Activated naive CD8-positive, alpha-beta T cell treated with anti-CD3 and anti-CD28 coated beads, Interleukin-2, amount 10 ng/mL, durations not matched to agents 7 days and 5 days (primary cell): ENCODE data around the gene ANKS1A. TPM values are rescaled to one million over a fixed set of nuclear protein-coding genes. Genes with fewer than 3 reads are reported as not detected.
"Not testable (repeated sequence)": the region's sequence is repeated elsewhere in the genome, so short reads cannot be mapped to it uniquely, and the experiment has no call there.

ENCODE experiments used
- ATAC-seq: fragments of 150-1000 bp; cut with Tn5 transposase; one replicate; pipeline ENCODE4 v1.10.0; 2021; ENCODE audit warnings: low read depth, moderate library complexity
- POLR2A ChIA-PET: fragments of 350-600 bp; sonication (Branson Sonifier 250); formaldehyde crosslinking; loops from one replicate; lab custom pipeline; 2021; ENCODE audit warnings: antibody characterized with exemption; lab: Charles Lee
- DNase-seq: peaks from one replicate; pipeline ENCODE4 v3.0.0; 2021
- H3K27ac Mint-ChIP-seq: one replicate; pipeline ENCODE4 v1.8.0; 2022; ENCODE audit warnings: mild to moderate bottlenecking, mixed read lengths
- H3K27me3 Mint-ChIP-seq: one replicate; pipeline ENCODE4 v1.8.0; 2022; ENCODE audit warnings: mild to moderate bottlenecking, moderate library complexity, mixed read lengths
- H3K36me3 Mint-ChIP-seq: one replicate; pipeline ENCODE4 v1.8.0; 2021; ENCODE audit warnings: mild to moderate bottlenecking, mixed read lengths
- H3K4me1 Mint-ChIP-seq: one replicate; pipeline ENCODE4 v1.8.0; 2021; ENCODE audit warnings: mixed read lengths
- H3K4me3 Mint-ChIP-seq: one replicate; pipeline ENCODE4 v1.8.0; 2022; ENCODE audit warnings: mild to moderate bottlenecking, moderate library complexity, mixed read lengths
- H3K9me3 Mint-ChIP-seq: one replicate; pipeline ENCODE4 v1.8.0; 2021; ENCODE audit warnings: mixed read lengths
- total RNA-seq, 2 experiments: library from RNA; stranded (reverse); gene quantifications; one replicate each; pipeline ENCODE4 v1.2.3, GENCODE V29; 2021

Gene ANKS1A
- total RNA-seq, 2 experiments from 2014 or later = 8.1 to 9.3 TPM

GRCh38 chr6:34914358-34914757, 25.3 kb downstream of the ANKS1A start:
- POLR2A ChIA-PET = no interaction called here
- no peak for DNase-seq
- no peak overlapping the region for H3K27ac Mint-ChIP-seq
- H3K9me3 Mint-ChIP-seq = no peaks in the 10 kb centered on the region
- H3K27me3 Mint-ChIP-seq = peaks cover 37% of the 10 kb centered on the region
- H3K4me3 Mint-ChIP-seq = no peak overlapping the region
- peaks cover 3% of the 10 kb centered on the region for H3K36me3 Mint-ChIP-seq
- no peak for ATAC-seq
- peaks cover 28% of the 10 kb centered on the region for H3K4me1 Mint-ChIP-seq

- DNase-seq = no peak
- no peaks in the 10 kb centered on the region for H3K9me3 Mint-ChIP-seq
These were observed 27.4 kb downstream of the ANKS1A start for GRCh38 chr6:34916348-34916967.

GRCh38 chr6:34917626-34918285, 28.7 kb downstream of the ANKS1A start:
- DNase-seq (no peak), ATAC-seq (no peak)
- Mint-ChIP-seq H3K9me3 (no peaks in the 10 kb centered on the region), H3K4me3 (no peak overlapping the region), H3K27me3 (peaks cover 14% of the 10 kb centered on the region), H3K27ac (no peak overlapping the region), H3K36me3 (peaks cover 4% of the 10 kb centered on the region), H3K4me1 (peaks cover 14% of the 10 kb centered on the region)
- POLR2A ChIA-PET = no interaction called here

More at GRCh38 chr6:34916348-34916967, 27.4 kb downstream of the ANKS1A start:
- POLR2A ChIA-PET = no interaction called here
- Mint-ChIP-seq H3K4me1 (peaks cover 25% of the 10 kb centered on the region), H3K27ac (no peak overlapping the region), H3K4me3 (no peak overlapping the region), H3K27me3 (peaks cover 21% of the 10 kb centered on the region), H3K36me3 (peaks cover 4% of the 10 kb centered on the region)
- no peak for ATAC-seq

GRCh38 chr6:34919651-34920050, 30.6 kb downstream of the ANKS1A start:
- no peaks in the 10 kb centered on the region for H3K9me3 Mint-ChIP-seq
- no peak overlapping the region for H3K27ac Mint-ChIP-seq
- peaks cover 4% of the 10 kb centered on the region for H3K36me3 Mint-ChIP-seq
- ATAC-seq (no peak), DNase-seq (no peak)
- POLR2A ChIA-PET = no interaction called here
- peaks cover 10% of the 10 kb centered on the region for H3K4me1 Mint-ChIP-seq
- H3K27me3 Mint-ChIP-seq = peaks cover 13% of the 10 kb centered on the region
- no peak overlapping the region for H3K4me3 Mint-ChIP-seq

- Mint-ChIP-seq H3K36me3 (peaks cover 4% of the 10 kb centered on the region), H3K4me3 (no peak overlapping the region), H3K27ac (no peak overlapping the region), H3K9me3 (no peaks in the 10 kb centered on the region), H3K4me1 (peaks cover 10% of the 10 kb centered on the region), H3K27me3 (peaks cover 13% of the 10 kb centered on the region)
- ATAC-seq (no peak), DNase-seq (no peak)
- POLR2A ChIA-PET = no interaction called here
These were observed 31.0 kb downstream of the ANKS1A start for GRCh38 chr6:34920097-34920496.

GRCh38 chr6:34922177-34922663, 33.2 kb downstream of the ANKS1A start:
- Mint-ChIP-seq H3K27ac (no peak overlapping the region), H3K4me3 (no peak overlapping the region), H3K9me3 (no peaks in the 10 kb centered on the region), H3K27me3 (peaks cover 8% of the 10 kb centered on the region), H3K4me1 (peaks cover 7% of the 10 kb centered on the region), H3K36me3 (peaks cover 4% of the 10 kb centered on the region)
- no peak for ATAC-seq
- DNase-seq = no peak
- POLR2A ChIA-PET = no interaction called here

- Mint-ChIP-seq H3K9me3 (no peaks in the 10 kb centered on the region), H3K27ac (no peak overlapping the region), H3K4me3 (no peak overlapping the region), H3K27me3 (peaks cover 8% of the 10 kb centered on the region), H3K4me1 (peaks cover 6% of the 10 kb centered on the region), H3K36me3 (peaks cover under 1% of the 10 kb centered on the region)
- ATAC-seq (no peak), DNase-seq (no peak)
- POLR2A ChIA-PET = no interaction called here
These were observed 36.0 kb downstream of the ANKS1A start for GRCh38 chr6:34924831-34925625.

GRCh38 chr6:34926655-34927054, 37.6 kb downstream of the ANKS1A start:
- POLR2A ChIA-PET = no interaction called here
- ATAC-seq (no peak), DNase-seq (no peak)
- no peak overlapping the region for H3K4me3 Mint-ChIP-seq
- H3K36me3 Mint-ChIP-seq = no peaks in the 10 kb centered on the region
- H3K27ac Mint-ChIP-seq = no peak overlapping the region
- peaks cover 6% of the 10 kb centered on the region for H3K27me3 Mint-ChIP-seq
- no peaks in the 10 kb centered on the region for H3K9me3 Mint-ChIP-seq
- H3K4me1 Mint-ChIP-seq = peaks cover 6% of the 10 kb centered on the region

- H3K4me1 Mint-ChIP-seq = peaks cover 6% of the 10 kb centered on the region
- H3K4me3 Mint-ChIP-seq = no peak overlapping the region
- H3K36me3 Mint-ChIP-seq = no peaks in the 10 kb centered on the region
- peaks cover 6% of the 10 kb centered on the region for H3K27me3 Mint-ChIP-seq
- no peak for DNase-seq
- POLR2A ChIA-PET = no interaction called here
- H3K9me3 Mint-ChIP-seq = no peaks in the 10 kb centered on the region
- H3K27ac Mint-ChIP-seq = no peak overlapping the region
- ATAC-seq = no peak
These were observed 39.2 kb downstream of the ANKS1A start for GRCh38 chr6:34928220-34928619.

- H3K4me1 Mint-ChIP-seq = peaks cover 4% of the 10 kb centered on the region
- POLR2A ChIA-PET = no interaction called here
These were observed 39.6 kb downstream of the ANKS1A start for GRCh38 chr6:34928695-34929094.

GRCh38 chr6:34929241-34929978, 40.4 kb downstream of the ANKS1A start:
- POLR2A ChIA-PET = no interaction called here
- DNase-seq (no peak), ATAC-seq (no peak)
- no peaks in the 10 kb centered on the region for H3K36me3 Mint-ChIP-seq
- no peaks in the 10 kb centered on the region for H3K9me3 Mint-ChIP-seq
- H3K4me1 Mint-ChIP-seq = peaks cover 3% of the 10 kb centered on the region
- no peak overlapping the region for H3K4me3 Mint-ChIP-seq
- peaks cover 3% of the 10 kb centered on the region for H3K27me3 Mint-ChIP-seq
- H3K27ac Mint-ChIP-seq = no peak overlapping the region

More at GRCh38 chr6:34928695-34929094, 39.6 kb downstream of the ANKS1A start:
- no peaks in the 10 kb centered on the region for H3K9me3 Mint-ChIP-seq
- no peak for ATAC-seq
- H3K27me3 Mint-ChIP-seq = peaks cover 5% of the 10 kb centered on the region
- H3K4me3 Mint-ChIP-seq = no peak overlapping the region
- DNase-seq = no peak
- no peak overlapping the region for H3K27ac Mint-ChIP-seq
- no peaks in the 10 kb centered on the region for H3K36me3 Mint-ChIP-seq

- DNase-seq = no peak
- Mint-ChIP-seq H3K36me3 (no peaks in the 10 kb centered on the region), H3K27ac (no peak overlapping the region), H3K27me3 (peaks cover 2% of the 10 kb centered on the region), H3K4me1 (peaks cover 3% of the 10 kb centered on the region), H3K4me3 (no peak overlapping the region), H3K9me3 (no peaks in the 10 kb centered on the region)
- POLR2A ChIA-PET = interaction anchor here (0.7 kb wide), 1 partner anchor 40 kb away, joined by 3 read pairs; no protein-coding TSS in a partner anchor
- no peak for ATAC-seq
These were observed 41.2 kb downstream of the ANKS1A start for GRCh38 chr6:34930221-34930620.

- H3K9me3 Mint-ChIP-seq, H3K4me3 Mint-ChIP-seq, ATAC-seq: not testable (repeated sequence)
These were observed 43.1 kb downstream of the ANKS1A start for GRCh38 chr6:34932202-34932601.

More at GRCh38 chr6:34932202-34932601, 43.1 kb downstream of the ANKS1A start:
- POLR2A ChIA-PET, DNase-seq, H3K36me3 Mint-ChIP-seq, H3K4me1 Mint-ChIP-seq, H3K27ac Mint-ChIP-seq, H3K27me3 Mint-ChIP-seq: not testable (repeated sequence)
